ENCODE results near the gene DDX17.

- TF ChIP-seq CTCF (optimal IDR thresholded peaks at IDR 0.05 in 1 of 3, IDR thresholded peaks at IDR 0.05 in 1 of 3, conservative IDR thresholded peaks at IDR 0.05 in 1 of 3; ENCODE audit: extremely low read depth in 1 of 3, insufficient read depth in 2 of 3, low read length in 3 of 3) (no peak), EZH2 (IDR thresholded peaks at IDR 0.05; ENCODE audit: low read length) (no peak)
These were observed 52.1 kb downstream of the DDX17 start for GRCh38 chr22:38453996-38454352.

Measured in keratinocyte (primary cell).